Neural cell (in vitro differentiated cells): ENCODE results near the gene NUDT21. TPM values are rescaled to one million over a fixed set of nuclear protein-coding genes. Genes with fewer than 3 reads are reported as not detected.
A peak's percentile ranks its signal among the peaks of the same experiment; 100 is the strongest.

Source experiments
- H2AFZ ChIP-seq: fragments of 200-600, 300-800 bp; sonication (generic), shearing (Covaris generic); 2 replicates; pipeline ENCODE4 v1.6.0; 2014; ENCODE audit warnings: low read depth, mild to moderate bottlenecking, antibody characterized with exemption, low read length, moderate library complexity
- H3F3A ChIP-seq: fragments of 200-600 bp; shearing (Covaris generic); 2 replicates; pipeline ENCODE4 v1.6.1; 2016; ENCODE audit warnings: mild to moderate bottlenecking, moderate library complexity, mixed read lengths, antibody characterized with exemption, low read length; ENCODE audit not compliant: insufficient read depth, poor library complexity, severe bottlenecking
- H3K27ac ChIP-seq: fragments of 200-600, 300-800 bp; sonication (generic), shearing (Covaris generic); 2 replicates; pipeline ENCODE4 v1.5.1; 2014; ENCODE audit warnings: mild to moderate bottlenecking, low read length, moderate library complexity
- H3K27me3 ChIP-seq: fragments of 300-800, 200-600 bp; sonication (generic), shearing (Covaris generic); 2 replicates; pipeline ENCODE4 v1.6.0; 2014; ENCODE audit warnings: mild to moderate bottlenecking, low read depth, low read length, moderate library complexity; ENCODE audit not compliant: insufficient read depth
- H3K36me3 ChIP-seq: fragments of 300-800, 200-600 bp; sonication (generic), shearing (Covaris generic); 2 replicates; pipeline ENCODE4 v1.5.1; 2014; ENCODE audit warnings: mild to moderate bottlenecking, antibody characterized with exemption, low read length, moderate library complexity; ENCODE audit not compliant: insufficient read depth
- H3K4me2 ChIP-seq: fragments of 300-800, 200-600 bp; sonication (generic), shearing (Covaris generic); 2 replicates; pipeline ENCODE4 v1.6.0; 2014; ENCODE audit warnings: mild to moderate bottlenecking, low read length
- H3K4me3 ChIP-seq: fragments of 300-800, 200-600 bp; sonication (generic), shearing (Covaris generic); 2 replicates; pipeline ENCODE4 v1.5.1; 2014; ENCODE audit warnings: mild to moderate bottlenecking, low read length, moderate library complexity
- H3K79me2 ChIP-seq: fragments of 200-600 bp; shearing (Covaris generic); replicated peaks from 2 replicates; pipeline ENCODE4 v1.6.0; 2014; ENCODE audit warnings: mild to moderate bottlenecking, low read length, moderate library complexity; ENCODE audit not compliant: insufficient read depth
- H3K9ac ChIP-seq: fragments of 300-800, 200-600 bp; sonication (generic), shearing (Covaris generic); 2 replicates; pipeline ENCODE4 v1.6.1; 2016; ENCODE audit warnings: mild to moderate bottlenecking, low read length, mixed read lengths
- H3K9me2 ChIP-seq: fragments of 200-600 bp; shearing (Covaris generic); 2 replicates; pipeline ENCODE4 v1.6.1; 2016; ENCODE audit warnings: mild to moderate bottlenecking, low read length, mixed read lengths; ENCODE audit not compliant: insufficient read depth
- H3K9me3 ChIP-seq: fragments of 200-600, 300-800 bp; sonication (generic), shearing (Covaris generic); 2 replicates; pipeline ENCODE4 v1.6.1; 2016; ENCODE audit warnings: mild to moderate bottlenecking, mixed run types, low read length, moderate library complexity, mixed read lengths
- H4K20me1 ChIP-seq: fragments of 200-600 bp; shearing (Covaris generic); 2 replicates; pipeline ENCODE4 v1.6.1; 2016; ENCODE audit warnings: mild to moderate bottlenecking, mixed run types; ENCODE audit not compliant: insufficient read depth
- CTCF ChIP-seq: fragments of 450-650 bp; IDR thresholded peaks from 2 replicates; pipeline ENCODE4 v1.5.1; 2014; ENCODE audit warnings: antibody characterized with exemption, mild to moderate bottlenecking, moderate library complexity; ENCODE audit not compliant: poor library complexity, severe bottlenecking
- EP300 ChIP-seq: fragments of 450-650 bp; conservative IDR thresholded peaks from 2 replicates; pipeline ENCODE4 v1.6.1; 2014; ENCODE audit warnings: antibody characterized with exemption, mild to moderate bottlenecking, moderate library complexity; ENCODE audit not compliant: poor library complexity, severe bottlenecking
- EZH2 ChIP-seq: fragments of 200-600, 300-800 bp; shearing (Covaris generic), sonication (generic); IDR thresholded peaks from 2 replicates; pipeline ENCODE4 v1.6.1; 2014; ENCODE audit warnings: antibody characterized with exemption, low read length, borderline replicate concordance, mild to moderate bottlenecking; ENCODE audit not compliant: insufficient read depth, poor library complexity, severe bottlenecking
- MXI1 ChIP-seq: fragments of 450-650 bp; conservative IDR thresholded peaks from 2 replicates; pipeline ENCODE4 v1.6.1; 2014; ENCODE audit warnings: antibody characterized with exemption, mild to moderate bottlenecking; ENCODE audit not compliant: poor library complexity, severe bottlenecking
- POLR2AphosphoS5 ChIP-seq: IDR thresholded peaks from 2 replicates; pipeline ENCODE4 v1.6.1; 2012
- RAD21 ChIP-seq: fragments of 450-650 bp; conservative IDR thresholded peaks from 2 replicates; pipeline ENCODE4 v1.6.1; 2014; ENCODE audit warnings: antibody characterized with exemption, mild to moderate bottlenecking, moderate library complexity
- REST ChIP-seq: IDR thresholded peaks from 2 replicates; pipeline ENCODE4 v1.6.1; 2012; ENCODE audit warnings: borderline replicate concordance
- SMC3 ChIP-seq: fragments of 450-650 bp; conservative IDR thresholded peaks from 2 replicates; pipeline ENCODE4 v1.6.1; 2014; ENCODE audit warnings: antibody characterized with exemption, mild to moderate bottlenecking, moderate library complexity; ENCODE audit not compliant: poor library complexity
- TAF1 ChIP-seq: IDR thresholded peaks from 2 replicates; pipeline ENCODE4 v1.6.1; 2012; ENCODE audit warnings: low read depth
- polyA plus RNA-seq: library from polyadenylated mRNA; depleted of rRNA; stranded (reverse); fragments of >200 nt; gene quantifications from 2 replicates; pipeline ENCODE4 v1.2.3, GENCODE V29; 2014

NUDT21 gene
- polyA plus RNA-seq, 1 donor from 2014 or later: 192 TPM

- no peaks in the 10 kb centered on the region for H3K9me2 ChIP-seq
- H3K4me2 ChIP-seq: no peak overlapping the region
- no peak for TF ChIP-seq POLR2AphosphoS5
- no peak for TF ChIP-seq TAF1
- TF ChIP-seq EP300: no peak
- no peak for TF ChIP-seq EZH2
- TF ChIP-seq REST: no peak
- TF ChIP-seq CTCF: no peak
- TF ChIP-seq SMC3: no peak
- TF ChIP-seq RAD21: no peak
- no peak for TF ChIP-seq MXI1
- H3K27me3 ChIP-seq: no peaks in the 10 kb centered on the region
- H3K4me3 ChIP-seq: peak overlapping the region; percentile 85
- H3K36me3 ChIP-seq: no peaks in the 10 kb centered on the region
- no peak overlapping the region for H3K27ac ChIP-seq
- H3K79me2 ChIP-seq: peaks cover 48% of the 10 kb centered on the region
- H2AFZ ChIP-seq: no peak overlapping the region
- peaks cover 7% of the 10 kb centered on the region for H3F3A ChIP-seq
- no peaks in the 10 kb centered on the region for H3K9me3 ChIP-seq
- no peak overlapping the region for H3K9ac ChIP-seq
- no peaks in the 10 kb centered on the region for H4K20me1 ChIP-seq
Measured at GRCh38 chr16:56448005-56448404, 3.1 kb downstream of the NUDT21 start.

GRCh38 chr16:56447286-56447685 is 3.8 kb downstream of the NUDT21 start:
- no peaks in the 10 kb centered on the region for H4K20me1 ChIP-seq
- H3K9me2 ChIP-seq: no peaks in the 10 kb centered on the region
- no peaks in the 10 kb centered on the region for H3K27me3 ChIP-seq
- no peak overlapping the region for H3K27ac ChIP-seq
- H3K4me3 ChIP-seq: no peak overlapping the region
- H3K4me2 ChIP-seq: no peak overlapping the region
- H3K36me3 ChIP-seq: no peaks in the 10 kb centered on the region
- peaks cover 6% of the 10 kb centered on the region for H3F3A ChIP-seq
- peaks cover 43% of the 10 kb centered on the region for H3K79me2 ChIP-seq
- no peaks in the 10 kb centered on the region for H3K9me3 ChIP-seq
- TF ChIP-seq CTCF (no peak), RAD21 (no peak), EP300 (no peak), EZH2 (no peak)
- H2AFZ ChIP-seq: no peak overlapping the region
- H3K9ac ChIP-seq: no peak overlapping the region
